Measurements from ENCODE around the gene LYST.
"Not testable (repeated sequence)": the region's sequence is repeated elsewhere in the genome, so short reads cannot be mapped to it uniquely, and the experiment has no call there.

Gene LYST

GRCh38 chr1:235866205-235866912 lies at the start of gene LYST:
LYST (minus strand) TSS chr1:235866906; CDS start chr1:235830417, 36,489 bp downstream.
- DNase-seq: peak; percentile 51

GRCh38 chr1:235915489-235915888 lies 48.8 kb upstream of the LYST start:
- DNase-seq: not testable (repeated sequence)

GRCh38 chr1:235913311-235913710 lies 46.6 kb upstream of the LYST start:
- DNase-seq: no peak

- no peak for DNase-seq
Measured at GRCh38 chr1:235911876-235912275, 45.2 kb upstream of the LYST start.

- DNase-seq: no peak
Measured at GRCh38 chr1:235911300-235911662, 44.6 kb upstream of the LYST start.

- DNase-seq: no peak
Measured at GRCh38 chr1:235910357-235911299, 43.9 kb upstream of the LYST start.

GRCh38 chr1:235908742-235909520 lies 42.2 kb upstream of the LYST start:
- peak; percentile 55 for DNase-seq

GRCh38 chr1:235907897-235908240 lies 41.2 kb upstream of the LYST start:
- DNase-seq: no peak

GRCh38 chr1:235907187-235907896 lies 40.6 kb upstream of the LYST start:
- no peak for DNase-seq

- DNase-seq: no peak
Measured at GRCh38 chr1:235906436-235906835, 39.7 kb upstream of the LYST start.

GRCh38 chr1:235903809-235904208 lies 37.1 kb upstream of the LYST start:
- DNase-seq: not testable (repeated sequence)

GRCh38 chr1:235902677-235903542 lies 36.2 kb upstream of the LYST start:
- DNase-seq: no peak

- DNase-seq: no peak
Measured at GRCh38 chr1:235901461-235901860, 34.8 kb upstream of the LYST start.

- peak; percentile 44 for DNase-seq
Measured at GRCh38 chr1:235898126-235898525, 31.4 kb upstream of the LYST start.

GRCh38 chr1:235893840-235894239 lies 27.1 kb upstream of the LYST start:
- DNase-seq: no peak

GRCh38 chr1:235892734-235893413 lies 26.2 kb upstream of the LYST start:
- DNase-seq: no peak

- no peak for DNase-seq
Measured at GRCh38 chr1:235892202-235892601, 25.5 kb upstream of the LYST start.

- DNase-seq: no peak
Measured at GRCh38 chr1:235888119-235888643, 21.5 kb upstream of the LYST start.

GRCh38 chr1:235887676-235888075 lies 21.0 kb upstream of the LYST start:
- DNase-seq: no peak

- no peak for DNase-seq
Measured at GRCh38 chr1:235885655-235886262, 19.1 kb upstream of the LYST start.

Data from femur (tissue), 1 donor.